Mesodermal cell (in vitro differentiated cells): ENCODE measurements around the gene TLE5.
"Not testable (repeated sequence)": the region's sequence is repeated elsewhere in the genome, so short reads cannot be mapped to it uniquely, and the experiment has no call there.

ENCODE experiments used
- H3K27ac ChIP-seq: 2 replicates; pipeline ENCODE4 v1.7.0; 2013; ENCODE audit warnings: mild to moderate bottlenecking, low read depth, low read length, moderate library complexity; ENCODE audit not compliant: severe bottlenecking
- H3K36me3 ChIP-seq: 2 replicates; pipeline ENCODE4 v1.7.1; 2013; ENCODE audit warnings: mild to moderate bottlenecking, low read length, moderate library complexity; ENCODE audit not compliant: control insufficient read depth, insufficient read depth
- H3K4me1 ChIP-seq: one replicate; pipeline ENCODE4 v1.7.1; 2013; ENCODE audit warnings: mild to moderate bottlenecking, low read length; ENCODE audit not compliant: insufficient read depth, control insufficient read depth, poor library complexity, severe bottlenecking
- H3K4me3 ChIP-seq: 2 replicates; pipeline ENCODE4 v1.7.0; 2013; ENCODE audit warnings: low read length, control low read depth, mild to moderate bottlenecking; ENCODE audit not compliant: insufficient read depth, poor library complexity, severe bottlenecking; ENCODE audit errors: extremely low read depth
- H3K9me3 ChIP-seq: 2 replicates; pipeline ENCODE4 v1.7.1; 2013; ENCODE audit warnings: mild to moderate bottlenecking, low read length, moderate library complexity; ENCODE audit not compliant: control insufficient read depth
- WGBS, 2 experiments: methylation state at CpG; one replicate each; pipeline ENCODE4 v1.1.5; 2013; ENCODE audit warnings: missing lambda C conversion rate in 2 of 2; ENCODE audit not compliant: insufficient coverage in 2 of 2; 5-methylcytosine and 5-hydroxymethylcytosine counted together

TLE5 gene

GRCh38 chr19:3053218-3053621 lies 9.1 kb downstream of the TLE5 start:
- Histone ChIP-seq H3K27ac (no peak overlapping the region), H3K36me3 (peaks cover 47% of the 10 kb centered on the region), H3K4me3 (no peak overlapping the region), H3K9me3 (no peaks in the 10 kb centered on the region), H3K4me1 (peaks cover 30% of the 10 kb centered on the region)
- WGBS, 2 experiments, result 79 to 85% methylated on average over 10 to 14 of the region's 15 CpGs

- 83 to 95% methylated on average over 4 of the region's 7 CpGs for WGBS, 2 experiments
- peaks cover 23% of the 10 kb centered on the region for H3K36me3 ChIP-seq
- not testable (repeated sequence) for H3K4me3 ChIP-seq
Observed at GRCh38 chr19:3050016-3050415, 12.3 kb downstream of the TLE5 start.

GRCh38 chr19:3049089-3049488 lies 13.2 kb downstream of the TLE5 start:
- H3K4me1 ChIP-seq, result no peaks in the 10 kb centered on the region

More at GRCh38 chr19:3050016-3050415, 12.3 kb downstream of the TLE5 start:
- H3K27ac ChIP-seq, H3K9me3 ChIP-seq, H3K4me1 ChIP-seq: not testable (repeated sequence)

GRCh38 chr19:3048190-3048533 lies 14.1 kb downstream of the TLE5 start:
- Histone ChIP-seq H3K4me1 (no peaks in the 10 kb centered on the region), H3K36me3 (peaks cover 6% of the 10 kb centered on the region), H3K9me3 (no peaks in the 10 kb centered on the region), H3K4me3 (peak overlapping the region; percentile 11), H3K27ac (no peak overlapping the region)
- WGBS, 2 experiments, result 86 to 87% methylated on average over 5 of the region's 5 CpGs

More at GRCh38 chr19:3049089-3049488, 13.2 kb downstream of the TLE5 start:
- Histone ChIP-seq H3K36me3 (peaks cover 14% of the 10 kb centered on the region), H3K4me3 (no peak overlapping the region), H3K27ac (no peak overlapping the region), H3K9me3 (no peaks in the 10 kb centered on the region)
- WGBS, 2 experiments, result 82 to 94% methylated on average over 2 to 3 of the region's 3 CpGs

GRCh38 chr19:3047496-3048189 lies 14.7 kb downstream of the TLE5 start:
- WGBS, 2 experiments, result 7 to 14% methylated on average over 19 to 25 of the region's 28 CpGs
- Histone ChIP-seq H3K4me3 (peak overlapping the region; percentile 30), H3K4me1 (no peaks in the 10 kb centered on the region), H3K9me3 (no peaks in the 10 kb centered on the region), H3K36me3 (peaks cover under 1% of the 10 kb centered on the region), H3K27ac (peak overlapping the region; percentile 45)

- Histone ChIP-seq H3K4me3 (peak overlapping the region; percentile 30), H3K9me3 (no peaks in the 10 kb centered on the region), H3K36me3 (no peaks in the 10 kb centered on the region), H3K4me1 (no peaks in the 10 kb centered on the region), H3K27ac (no peak overlapping the region)
- 0 to 1% methylated on average over 16 to 19 of the region's 47 CpGs for WGBS, 2 experiments
Observed at GRCh38 chr19:3046698-3047495, 15.4 kb downstream of the TLE5 start.

GRCh38 chr19:3045885-3046697 lies 16.2 kb downstream of the TLE5 start:
- Histone ChIP-seq H3K36me3 (no peaks in the 10 kb centered on the region), H3K4me1 (no peaks in the 10 kb centered on the region), H3K27ac (no peak overlapping the region), H3K9me3 (no peaks in the 10 kb centered on the region), H3K4me3 (no peak overlapping the region)
- WGBS, 2 experiments, result 10 to 16% methylated on average over 6 of the region's 16 CpGs

GRCh38 chr19:3045191-3045590 lies 17.1 kb downstream of the TLE5 start:
- H3K36me3 ChIP-seq, result no peaks in the 10 kb centered on the region
- H3K27ac ChIP-seq, result no peak overlapping the region
- WGBS, 2 experiments, result 86 to 88% methylated on average over 5 of the region's 6 CpGs
- no peaks in the 10 kb centered on the region for H3K4me1 ChIP-seq
- no peak overlapping the region for H3K4me3 ChIP-seq
- H3K9me3 ChIP-seq, result no peaks in the 10 kb centered on the region

GRCh38 chr19:3042621-3043267 lies 19.6 kb downstream of the TLE5 start:
- H3K27ac ChIP-seq, result no peak overlapping the region
- no peaks in the 10 kb centered on the region for H3K4me1 ChIP-seq
- H3K36me3 ChIP-seq, result no peaks in the 10 kb centered on the region
- no peaks in the 10 kb centered on the region for H3K9me3 ChIP-seq
- peak overlapping the region; percentile 1 for H3K4me3 ChIP-seq
- 61 to 66% methylated on average over 9 of the region's 15 CpGs for WGBS, 2 experiments
